AG09319 (cell line): ENCODE data around the gene NRL.
A peak's percentile ranks its signal among the peaks of the same experiment; 100 is the strongest.
"Not testable (repeated sequence)": the region's sequence is repeated elsewhere in the genome, so short reads cannot be mapped to it uniquely, and the experiment has no call there.

Experiments
- DNase-seq: peaks from one replicate; pipeline ENCODE4 v3.0.0-alpha.2; 2010; ENCODE audit warnings: low read depth; ENCODE audit errors: extremely low read depth
- TF ChIP-seq, protein P1 (sequence below): IDR thresholded peaks from 2 replicates; pipeline ENCODE4 v1.5.1; 2011; ENCODE audit warnings: low read depth, mild to moderate bottlenecking, inconsistent platforms, low read length, moderate library complexity

The NRL gene

GRCh38 chr14:24036169-24036962 is 78.4 kb downstream of the NRL start:
- no peak for DNase-seq
- TF ChIP-seq, protein P1, sequence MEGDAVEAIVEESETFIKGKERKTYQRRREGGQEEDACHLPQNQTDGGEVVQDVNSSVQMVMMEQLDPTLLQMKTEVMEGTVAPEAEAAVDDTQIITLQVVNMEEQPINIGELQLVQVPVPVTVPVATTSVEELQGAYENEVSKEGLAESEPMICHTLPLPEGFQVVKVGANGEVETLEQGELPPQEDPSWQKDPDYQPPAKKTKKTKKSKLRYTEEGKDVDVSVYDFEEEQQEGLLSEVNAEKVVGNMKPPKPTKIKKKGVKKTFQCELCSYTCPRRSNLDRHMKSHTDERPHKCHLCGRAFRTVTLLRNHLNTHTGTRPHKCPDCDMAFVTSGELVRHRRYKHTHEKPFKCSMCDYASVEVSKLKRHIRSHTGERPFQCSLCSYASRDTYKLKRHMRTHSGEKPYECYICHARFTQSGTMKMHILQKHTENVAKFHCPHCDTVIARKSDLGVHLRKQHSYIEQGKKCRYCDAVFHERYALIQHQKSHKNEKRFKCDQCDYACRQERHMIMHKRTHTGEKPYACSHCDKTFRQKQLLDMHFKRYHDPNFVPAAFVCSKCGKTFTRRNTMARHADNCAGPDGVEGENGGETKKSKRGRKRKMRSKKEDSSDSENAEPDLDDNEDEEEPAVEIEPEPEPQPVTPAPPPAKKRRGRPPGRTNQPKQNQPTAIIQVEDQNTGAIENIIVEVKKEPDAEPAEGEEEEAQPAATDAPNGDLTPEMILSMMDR, result peak; percentile 89

DNA sequence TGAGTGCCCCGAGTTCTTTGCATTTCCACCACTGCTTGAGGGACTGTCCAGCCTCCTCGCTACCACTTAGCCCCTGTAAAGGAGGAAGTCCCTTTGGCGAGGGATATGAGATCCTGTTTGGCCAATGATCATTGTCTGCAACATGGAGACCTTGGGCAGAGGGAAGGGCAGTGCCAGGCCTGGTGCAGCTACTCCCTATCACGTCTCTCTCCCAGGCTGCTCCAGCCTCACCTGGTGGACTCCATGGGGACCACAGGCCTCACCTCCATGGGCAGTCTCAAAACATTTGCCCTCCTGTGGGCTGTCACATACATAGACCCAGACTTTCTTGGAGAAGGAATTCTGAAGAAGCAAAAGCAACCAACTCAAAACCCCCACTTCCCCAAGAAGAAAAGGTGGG is 79.0 kb downstream of the NRL start:
- DNase-seq, result not testable (repeated sequence)

- TF ChIP-seq, protein P1, result no peak
- DNase-seq, result peak; percentile 12
Observed at GRCh38 chr14:24032727-24033418, 81.9 kb downstream of the NRL start.

DNA sequence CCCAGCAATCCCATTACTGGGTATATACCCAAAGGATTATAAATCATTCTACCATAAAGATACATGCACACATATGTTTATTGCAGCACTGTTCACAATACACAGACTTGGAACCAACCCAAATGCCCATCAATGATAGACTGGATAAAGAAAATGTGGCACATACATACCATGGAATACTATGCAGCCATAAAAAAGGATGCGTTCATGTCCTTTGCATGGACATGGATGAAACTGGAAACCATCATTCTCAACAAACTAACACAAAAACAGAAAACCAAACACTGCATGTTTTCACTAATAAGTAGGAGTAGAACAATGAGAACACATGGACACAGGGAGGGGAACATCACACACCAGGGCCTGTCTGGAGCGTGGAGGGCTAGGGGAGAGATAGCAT is 83.4 kb downstream of the NRL start:
- not testable (repeated sequence) for DNase-seq

- not testable (repeated sequence) for DNase-seq
Observed at GRCh38 chr14:24029687-24030086, 85.1 kb downstream of the NRL start.
